T-helper 2 cell treated with Interferon-gamma antibody and Interleukin-4, amounts not matched to agents 100 ng/mL and 5 ng/mL, for 36 hours (primary cell): ENCODE results near the gene CFAP53. TPM values are rescaled to one million over a fixed set of nuclear protein-coding genes. Genes with fewer than 3 reads are reported as not detected.

Experiments used
- intact Hi-C: fragments of 100-400 bp; cut with micrococcal nuclease; formaldehyde crosslinking; loops from one replicate; pipeline ENCODE4 v1.15.1; 2023
- total RNA-seq: library from RNA; stranded (reverse); gene quantifications from 2 replicates; pipeline ENCODE4 v1.2.3, GENCODE V29; 2022

The CFAP53 gene, protein sequence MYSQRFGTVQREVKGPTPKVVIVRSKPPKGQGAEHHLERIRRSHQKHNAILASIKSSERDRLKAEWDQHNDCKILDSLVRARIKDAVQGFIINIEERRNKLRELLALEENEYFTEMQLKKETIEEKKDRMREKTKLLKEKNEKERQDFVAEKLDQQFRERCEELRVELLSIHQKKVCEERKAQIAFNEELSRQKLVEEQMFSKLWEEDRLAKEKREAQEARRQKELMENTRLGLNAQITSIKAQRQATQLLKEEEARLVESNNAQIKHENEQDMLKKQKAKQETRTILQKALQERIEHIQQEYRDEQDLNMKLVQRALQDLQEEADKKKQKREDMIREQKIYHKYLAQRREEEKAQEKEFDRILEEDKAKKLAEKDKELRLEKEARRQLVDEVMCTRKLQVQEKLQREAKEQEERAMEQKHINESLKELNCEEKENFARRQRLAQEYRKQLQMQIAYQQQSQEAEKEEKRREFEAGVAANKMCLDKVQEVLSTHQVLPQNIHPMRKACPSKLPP
- 0.34 and 0.55 TPM in 2 replicates for total RNA-seq

DNA sequence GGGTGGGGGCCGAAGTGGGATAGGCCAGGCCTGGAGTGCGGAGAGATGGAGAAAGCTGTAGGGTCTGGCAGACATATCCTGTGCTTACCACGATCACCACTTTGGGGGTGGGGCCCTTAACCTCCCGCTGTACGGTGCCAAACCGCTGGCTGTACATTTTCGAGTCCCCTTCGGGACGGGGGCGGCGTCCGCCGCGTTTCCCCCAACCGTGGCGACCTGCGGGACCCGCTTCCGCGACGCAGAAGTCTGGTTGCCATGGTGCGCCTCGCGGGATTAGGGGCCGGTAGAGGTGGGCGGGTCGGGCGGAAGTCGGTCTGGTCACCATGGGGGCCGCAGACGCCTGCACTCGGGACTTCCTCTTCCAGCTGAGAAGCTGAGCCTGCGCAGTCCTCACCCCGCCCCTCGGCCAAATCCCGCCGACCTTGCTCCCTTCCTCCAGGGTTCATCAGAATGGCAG is at the start of gene CFAP53:
Gene CFAP53 (minus strand): TSS at position 248 of the 457 bp plus-strand sequence. CDS start 91 bp downstream, at position 157.
- intact Hi-C loops: loop anchor here (1.0 to 5.0 kb wide), 6 partner anchors 15 to 779 kb away; partner anchors contain the start of genes C18orf32, CXXC1 and MBD1

DNA sequence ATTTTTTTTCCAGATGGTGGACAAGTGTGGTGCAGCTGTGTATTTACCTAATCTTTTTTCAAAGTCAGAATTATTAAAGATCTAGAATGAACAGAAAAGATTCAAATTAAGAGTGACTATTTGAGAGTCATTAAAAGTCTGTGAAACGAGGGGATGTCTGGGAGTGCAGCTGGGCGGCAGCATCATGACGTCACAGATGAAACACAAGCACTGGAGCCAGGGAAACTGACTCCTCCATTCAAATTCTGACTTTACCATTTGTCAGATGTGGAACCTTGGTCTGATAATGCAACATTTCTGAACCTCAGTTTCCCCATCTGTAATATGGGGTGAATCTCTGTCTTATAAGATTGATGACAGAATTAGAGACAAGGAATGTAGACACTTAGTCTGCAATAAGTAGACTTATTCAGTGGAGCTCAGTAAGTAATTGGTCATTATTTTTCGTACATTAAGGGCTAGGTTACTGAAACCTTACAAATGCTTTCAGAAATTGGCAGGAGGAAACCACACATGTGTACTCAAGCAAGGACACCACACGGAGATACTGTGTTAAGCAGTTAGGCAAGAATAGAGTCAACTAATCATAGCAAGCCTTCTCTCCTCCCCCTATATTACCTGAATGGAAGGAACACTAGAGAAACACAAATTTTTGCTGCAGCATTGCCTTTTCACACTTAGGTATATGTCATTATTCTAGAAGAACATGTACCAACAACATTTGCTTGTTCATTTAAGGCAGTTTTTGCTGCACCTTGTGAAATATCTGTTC is 49.0 kb upstream of the CFAP53 start:
- intact Hi-C loops: no loop called here

DNA sequence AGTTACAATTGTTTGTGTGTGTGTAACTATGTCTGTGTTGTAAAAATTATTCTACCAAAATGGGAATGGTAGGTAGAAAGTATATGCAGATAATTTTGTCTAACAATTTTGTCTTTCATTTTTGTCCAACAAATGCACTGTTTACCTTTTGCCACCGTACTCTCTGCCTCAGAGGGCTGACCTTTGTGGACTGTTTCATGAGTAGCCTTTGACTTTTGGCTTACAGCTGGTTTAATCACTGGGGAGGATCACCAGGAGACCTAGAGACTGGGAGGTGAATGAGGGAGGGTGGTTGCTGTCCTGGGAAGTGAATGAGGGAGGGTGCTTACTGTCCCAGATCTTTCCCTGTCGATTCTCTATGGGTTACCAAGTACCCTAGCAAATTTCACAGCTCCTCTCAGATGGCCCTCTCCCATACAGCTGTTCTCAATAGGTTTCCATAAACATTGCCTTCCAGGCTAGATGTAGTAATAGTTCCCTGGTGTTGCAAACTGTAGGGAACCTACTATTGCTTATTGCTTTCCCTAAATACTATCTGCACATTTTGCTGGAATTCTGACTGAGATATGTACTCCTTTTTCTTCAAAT is 47.7 kb upstream of the CFAP53 start:
- intact Hi-C loops: no loop called here

- intact Hi-C loops: no loop called here
Measured at GRCh38 chr18:50313031-50313607, 46.8 kb upstream of the CFAP53 start.

DNA sequence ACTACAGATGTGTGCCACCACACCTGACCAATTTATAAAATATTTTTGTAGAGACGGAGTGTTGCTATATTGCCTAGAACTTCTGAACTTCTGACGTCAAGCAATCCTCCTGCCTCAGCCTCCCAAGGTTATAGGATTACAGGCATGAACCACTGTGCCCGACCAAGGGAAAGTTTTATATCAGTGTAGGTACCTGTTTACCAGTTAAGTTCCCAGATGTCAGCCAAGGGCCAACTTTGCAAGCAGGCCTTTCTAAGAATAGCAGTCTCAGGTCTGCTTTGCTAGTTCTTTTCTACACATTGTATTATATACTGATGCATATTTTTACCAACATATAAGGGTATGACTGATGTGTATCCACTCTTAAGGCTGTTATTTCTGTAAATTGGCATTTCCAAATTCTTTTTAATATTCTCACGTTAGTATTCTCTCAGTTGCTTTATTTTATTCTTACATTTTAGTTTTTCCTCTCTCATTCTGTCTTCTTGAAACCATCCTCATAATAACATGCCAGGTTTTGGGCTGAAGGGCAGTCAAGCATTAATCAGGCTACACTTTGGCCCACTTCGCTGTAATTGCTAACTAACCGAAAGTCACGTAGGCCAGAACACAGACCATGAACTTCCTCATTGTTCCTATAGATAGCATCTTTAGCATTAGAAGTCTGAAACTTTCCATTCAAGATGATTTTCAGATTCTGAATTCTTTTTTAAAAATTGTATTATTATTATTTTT is 46.2 kb upstream of the CFAP53 start:
- intact Hi-C loops: no loop called here

DNA sequence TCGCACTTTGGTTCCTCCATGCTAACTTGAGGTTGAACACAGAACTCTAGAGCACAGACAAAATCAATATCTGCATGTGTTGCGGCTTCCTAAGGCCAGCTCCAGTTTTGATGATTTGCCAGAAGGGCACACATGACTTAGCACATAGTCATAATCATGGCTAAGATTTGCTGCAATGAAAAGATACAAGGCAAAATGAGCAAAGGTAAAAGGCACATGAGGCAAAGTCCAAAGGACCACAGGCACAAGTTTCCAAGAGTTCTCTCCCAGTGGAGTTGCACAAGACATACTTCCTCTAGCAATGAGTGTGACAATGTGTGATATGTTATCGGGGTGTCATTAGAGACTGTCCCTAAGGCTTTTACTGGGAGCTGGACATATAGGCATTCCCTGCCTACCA is 45.4 kb upstream of the CFAP53 start:
- intact Hi-C loops: no loop called here

DNA sequence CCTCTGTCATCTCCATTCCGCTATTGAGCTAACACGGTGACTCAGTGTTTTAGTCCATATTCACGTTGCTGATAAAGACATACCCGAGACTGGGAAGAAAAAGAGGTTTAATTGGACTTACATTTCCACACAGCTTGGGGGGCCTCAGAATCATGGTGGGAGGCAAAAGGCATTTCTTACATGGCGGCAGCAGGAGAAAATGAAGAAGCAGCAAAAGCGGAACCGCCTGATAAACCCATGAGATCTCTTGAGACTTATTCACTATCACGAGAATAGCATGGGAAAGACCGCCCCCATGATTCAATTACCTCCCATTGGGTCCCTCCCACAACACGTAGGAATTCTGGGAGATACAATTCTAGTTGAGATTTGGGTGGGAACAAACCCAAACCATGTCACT is 43.8 kb upstream of the CFAP53 start:
- intact Hi-C loops: no loop called here

- intact Hi-C loops: loop anchor here (5.0 kb wide), 2 partner anchors 42 to 497 kb away; partner anchors contain the start of genes ACAA2 and CFAP53
Measured at GRCh38 chr18:50308851-50309250, 42.6 kb upstream of the CFAP53 start.

DNA sequence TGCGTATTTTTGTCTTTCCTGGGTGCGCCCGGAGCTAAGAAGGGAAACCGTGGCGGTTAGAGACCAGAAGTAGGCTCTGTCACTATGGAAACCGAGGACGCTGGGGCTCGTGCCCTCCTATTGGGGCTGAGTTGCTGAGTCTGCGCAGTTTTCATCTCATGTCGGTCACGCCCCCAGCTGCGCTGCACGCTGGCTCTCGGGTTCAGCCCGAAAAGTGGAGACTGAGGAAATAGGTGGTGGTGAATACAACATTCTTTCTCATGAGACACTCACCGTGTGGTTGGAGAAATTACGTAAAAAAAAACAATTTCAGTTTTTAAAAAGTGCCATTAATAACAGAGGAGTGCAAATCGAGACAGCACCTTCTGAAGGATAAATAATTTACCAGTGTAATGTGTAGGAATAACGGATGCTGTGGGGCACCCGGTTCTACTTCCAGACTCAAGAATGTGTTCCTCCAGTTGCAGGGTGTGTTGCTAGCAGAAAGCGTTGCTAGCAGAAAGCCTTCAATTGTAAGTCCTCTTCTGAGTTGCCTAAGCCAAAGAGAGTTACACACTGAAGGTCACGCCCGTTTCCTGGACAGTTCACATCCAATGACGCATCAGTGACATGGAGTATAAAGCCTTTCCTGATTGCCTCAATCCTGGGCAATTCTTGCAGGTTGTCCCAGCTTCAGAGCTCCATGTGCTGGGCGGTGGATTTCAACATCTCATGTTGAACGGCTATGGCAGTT is 41.6 kb upstream of the CFAP53 start:
- intact Hi-C loops: loop anchor here (1.0 to 5.0 kb wide), 7 partner anchors 10 to 496 kb away; partner anchors contain the start of genes ACAA2, CFAP53, CXXC1 and MBD1

DNA sequence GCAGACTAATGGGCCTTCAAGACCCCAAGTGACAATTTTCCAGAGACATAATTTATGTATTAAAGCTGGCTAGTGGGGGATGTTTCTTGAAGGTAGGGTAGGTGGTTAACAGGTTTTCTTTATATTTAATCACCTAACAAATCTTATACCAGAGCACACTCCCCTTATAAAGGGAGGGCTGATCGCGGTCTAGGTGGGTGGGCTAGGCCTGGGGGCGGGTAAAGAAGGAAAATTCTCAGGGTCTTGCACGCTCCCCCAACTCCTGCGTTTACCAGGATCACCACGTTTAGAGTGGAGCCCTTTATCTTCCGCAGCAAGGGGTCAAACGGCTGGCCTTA is 41.1 kb upstream of the CFAP53 start:
- intact Hi-C loops: loop anchor here (1.0 to 5.0 kb wide), 7 partner anchors 9 to 495 kb away; partner anchors contain the start of genes ACAA2, CFAP53, CXXC1 and MBD1

- intact Hi-C loops: loop anchor here (1.0 to 5.0 kb wide), 7 partner anchors 9 to 495 kb away; partner anchors contain the start of genes ACAA2, CFAP53, CXXC1 and MBD1
Measured at GRCh38 chr18:50306944-50307343, 40.6 kb upstream of the CFAP53 start.

- intact Hi-C loops: no loop called here
Measured at GRCh38 chr18:50301074-50301473, 34.8 kb upstream of the CFAP53 start.

DNA sequence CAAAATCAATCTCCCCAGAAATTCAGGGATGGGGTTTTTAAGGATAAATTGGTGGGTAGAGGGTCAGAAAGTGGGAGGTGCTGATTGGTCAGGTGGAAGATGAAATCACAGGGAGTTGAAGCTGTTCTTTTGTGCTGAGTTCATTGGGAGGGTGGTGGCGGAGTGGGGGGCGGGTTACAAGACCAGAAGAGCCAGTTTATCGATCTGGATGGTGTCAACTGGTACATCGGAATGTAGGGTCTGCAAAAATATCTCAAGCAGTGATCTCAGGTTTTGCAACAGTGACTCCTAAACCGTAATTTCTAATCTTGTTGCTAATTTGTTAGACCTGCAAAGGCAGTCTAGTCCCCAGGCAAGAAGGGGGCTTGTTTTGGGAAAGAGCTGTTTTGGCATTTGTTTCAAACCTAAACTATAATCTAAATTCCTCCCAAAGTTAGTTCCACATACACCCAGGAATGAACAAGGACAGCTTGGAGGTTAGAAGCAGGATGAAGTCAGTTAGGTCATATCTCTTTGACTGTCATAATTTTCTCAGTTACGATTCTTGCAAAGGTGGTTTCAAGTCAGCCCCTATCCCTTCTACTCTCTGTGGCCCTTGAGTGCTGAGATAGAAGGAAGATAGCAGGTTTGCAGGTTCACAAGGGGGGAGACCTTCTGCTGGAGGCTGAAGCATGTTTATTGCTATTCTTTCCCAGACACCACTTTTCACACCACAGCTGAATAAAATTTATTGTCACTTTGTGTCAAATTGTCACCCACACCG is 33.5 kb upstream of the CFAP53 start:
- intact Hi-C loops: no loop called here

- intact Hi-C loops: loop anchor here (1.0 kb wide), 3 partner anchors 9 to 17 kb away; partner anchors contain the start of genes CXXC1 and MBD1
Measured at GRCh38 chr18:50298443-50299284, 32.4 kb upstream of the CFAP53 start.

DNA sequence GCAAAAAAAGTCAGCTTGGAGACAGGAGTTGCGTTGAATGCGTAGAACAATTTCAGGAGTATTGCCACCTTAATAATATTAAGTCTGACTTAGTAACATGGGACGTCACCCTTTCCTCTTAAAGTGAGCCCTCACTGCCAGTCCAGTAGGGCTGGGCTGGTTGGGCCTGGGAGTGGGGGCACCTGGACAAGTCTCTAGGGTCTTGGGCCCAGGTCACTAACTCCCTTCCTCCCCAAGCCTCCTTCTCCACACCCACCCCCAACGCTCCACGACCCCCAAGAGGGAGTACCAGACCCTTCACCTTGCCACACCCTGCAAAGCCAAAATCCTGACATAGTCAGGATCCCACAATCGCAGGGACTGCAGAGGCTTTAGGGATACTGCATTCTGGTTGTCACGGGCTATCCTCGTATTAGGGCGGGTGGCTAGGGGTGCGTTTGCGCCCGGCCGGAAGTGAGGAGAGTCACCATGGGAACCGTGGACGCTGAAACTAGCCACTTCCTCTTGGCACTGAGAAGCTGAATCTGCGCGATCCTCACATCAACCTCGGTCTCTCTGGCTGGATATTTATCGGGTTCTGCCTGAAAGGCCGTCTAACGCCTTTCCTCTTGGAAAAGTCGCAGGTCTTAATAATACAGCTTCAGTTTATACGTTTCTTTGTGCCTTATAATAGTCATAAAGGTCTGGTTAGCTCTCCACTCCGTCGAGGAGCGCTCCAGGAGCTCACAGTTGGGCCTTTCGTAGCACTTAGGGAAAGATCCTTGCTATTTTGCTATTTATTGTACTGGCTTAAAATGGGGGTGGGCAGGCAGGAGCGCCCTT is 31.5 kb upstream of the CFAP53 start:
- intact Hi-C loops: loop anchor here (1.0 kb wide), 3 partner anchors 9 to 17 kb away; partner anchors contain the start of genes CXXC1 and MBD1

- intact Hi-C loops: no loop called here
Measured at GRCh38 chr18:50293039-50293438, 26.7 kb upstream of the CFAP53 start.

- intact Hi-C loops: loop anchor here (5.0 to 10.0 kb wide), 5 partner anchors 33 to 1454 kb away; partner anchors contain the start of genes ACAA2 and MEX3C
Measured at GRCh38 chr18:50289108-50289443, 22.8 kb upstream of the CFAP53 start.
